Articular chondrocyte of knee joint (primary cell): ENCODE measurements around the gene MPZL1. TPM values are rescaled to one million over a fixed set of nuclear protein-coding genes. Genes with fewer than 3 reads are reported as not detected.

Source experiments
- total RNA-seq: library from RNA; depleted of rRNA; stranded (reverse); fragments of >200 nt; gene quantifications from 2 replicates; pipeline ENCODE4 v1.2.3, GENCODE V29; 2012

Gene MPZL1
- 103 and 137 TPM in 2 replicates for total RNA-seq

DNA sequence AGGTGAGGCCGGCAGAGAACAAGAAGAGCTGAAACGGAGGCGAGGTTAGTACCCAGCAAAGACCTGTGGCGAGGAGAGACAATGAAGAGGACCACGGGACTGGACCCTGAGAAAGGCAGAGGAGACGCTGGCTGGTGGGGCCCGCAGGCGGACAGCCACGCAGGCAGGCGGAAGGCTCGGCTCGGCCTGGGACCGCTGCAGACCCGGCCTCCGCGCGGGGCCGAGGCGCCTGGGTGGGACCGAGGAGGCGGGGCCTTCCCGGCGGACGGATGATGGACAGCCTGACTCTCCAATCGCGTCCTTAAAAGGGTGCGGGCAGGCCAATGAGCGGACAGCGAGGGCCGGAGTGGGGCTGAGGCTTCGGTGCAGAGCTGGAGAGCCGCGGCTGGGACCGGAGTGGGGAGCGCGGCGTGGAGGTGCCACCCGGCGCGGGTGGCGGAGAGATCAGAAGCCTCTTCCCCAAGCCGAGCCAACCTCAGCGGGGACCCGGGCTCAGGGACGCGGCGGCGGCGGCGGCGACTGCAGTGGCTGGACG, at the start of gene MPZL1:
TSS of gene MPZL1 (plus strand) at position 366 of the 535 bp plus-strand sequence. CDS start 170 bp downstream, outside the sequence.

Other genes with a start within 250 kb of the MPZL1 start
- gene CD247, start 203.5 kb upstream of the MPZL1 start, total RNA-seq = not detected in 2 replicates
- 121 and 128 TPM in 2 replicates for gene CREG1, start 168.2 kb upstream of the MPZL1 start, total RNA-seq
- 0.11 and 0.26 TPM in 2 replicates for gene RCSD1, start 91.8 kb upstream of the MPZL1 start, total RNA-seq
- gene ADCY10, start 192.2 kb downstream of the MPZL1 start, total RNA-seq = 0.11 and 0.26 TPM in 2 replicates
- 95.4 and 102 TPM in 2 replicates for gene DCAF6, start 214.7 kb downstream of the MPZL1 start, total RNA-seq
- 49.9 and 68.3 TPM in 2 replicates for gene MPC2, start 215.1 kb downstream of the MPZL1 start, total RNA-seq